NCI-H774 (cell line): ENCODE results near the gene MTSS2.

ENCODE experiments used
- DNase-seq: peaks from one replicate; lab custom pipeline; 2025; lab: John Stamatoyannopoulos, UW

The MTSS2 gene

DNA sequence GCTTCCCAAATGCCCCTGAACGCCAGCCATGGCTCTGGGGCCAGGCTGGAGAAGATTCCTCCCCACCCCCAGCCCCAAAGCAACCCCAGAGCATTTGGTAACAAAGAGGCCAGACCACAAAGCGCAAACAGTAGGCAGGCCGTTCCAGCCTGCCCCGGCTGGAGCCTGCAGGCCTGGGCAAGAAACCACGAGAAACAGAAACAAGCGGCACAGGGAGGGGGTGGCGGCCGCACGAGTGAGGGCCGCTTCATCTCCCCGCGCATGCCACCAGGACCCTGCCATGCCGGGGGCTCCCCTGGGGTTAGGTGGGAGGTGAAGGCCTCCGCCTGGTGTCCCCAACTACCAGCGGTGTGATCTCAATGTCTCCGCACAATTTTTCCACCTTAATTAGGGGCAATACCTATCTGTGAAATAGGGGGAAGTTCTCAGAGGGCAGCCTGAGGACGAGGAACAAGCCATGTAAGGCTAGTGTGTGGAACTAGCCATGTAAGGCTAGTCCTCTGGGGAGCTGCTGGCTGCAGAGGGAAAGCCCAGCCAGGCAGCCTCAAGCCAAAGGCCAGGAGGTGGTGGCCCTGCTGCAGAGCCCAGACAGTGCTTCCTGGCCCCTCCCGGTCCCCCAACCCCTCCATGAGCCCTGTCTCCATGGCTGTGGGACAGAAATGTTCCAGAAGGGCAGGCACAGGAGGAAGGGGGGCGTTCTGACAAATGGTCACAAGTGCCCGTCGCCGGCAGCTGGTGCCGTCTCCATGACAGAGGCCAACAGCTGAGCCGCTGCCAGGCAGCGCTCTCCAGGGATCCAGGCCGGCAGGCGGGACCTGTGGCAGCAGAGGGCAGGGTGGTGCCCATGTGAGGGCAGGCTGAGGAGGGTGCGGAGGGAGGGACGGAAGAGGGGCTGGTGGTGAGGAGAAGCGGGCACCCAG, 14.5 kb upstream of the MTSS2 start:
- DNase-seq = no peak

DNA sequence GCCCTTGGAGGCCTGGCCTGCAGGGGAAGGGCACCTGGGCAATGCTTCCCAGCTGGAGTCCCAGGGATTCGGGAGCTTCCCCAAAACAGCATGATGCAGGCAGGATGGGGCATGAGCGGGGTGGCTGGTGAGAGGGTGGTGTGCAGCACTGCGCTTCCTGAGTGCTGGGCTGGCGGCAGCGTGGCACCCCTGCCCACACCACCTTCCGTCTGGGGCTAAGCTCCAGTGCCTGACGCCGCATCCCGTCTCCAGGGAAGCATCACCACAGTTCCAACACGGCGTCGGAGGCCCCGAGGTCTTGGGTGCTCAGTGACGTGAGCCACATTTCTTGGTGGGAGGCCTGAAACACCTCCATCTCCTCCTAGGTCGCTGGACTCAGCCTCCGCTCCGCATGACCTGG, 13.8 kb upstream of the MTSS2 start:
- DNase-seq = no peak

DNA sequence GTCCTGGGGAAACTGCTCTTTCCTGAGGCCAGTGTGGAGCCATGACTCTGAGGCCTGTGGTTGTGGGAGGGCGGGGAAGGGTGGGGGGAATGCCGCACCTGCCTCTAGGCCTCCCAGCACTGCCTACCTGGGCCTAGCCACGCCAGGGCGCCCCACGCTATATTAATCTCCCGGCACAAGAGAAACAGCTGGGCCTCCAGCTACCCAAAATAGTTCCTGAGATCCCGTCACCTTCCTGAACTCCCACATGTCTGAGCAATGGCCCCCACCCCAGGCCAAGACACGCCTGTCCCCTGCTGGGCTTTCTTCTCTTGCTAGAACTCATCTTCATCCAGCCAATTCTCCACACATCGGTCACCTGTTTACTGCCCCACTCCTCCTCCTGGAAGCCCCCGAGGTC, 13.0 kb upstream of the MTSS2 start:
- DNase-seq = no peak

DNA sequence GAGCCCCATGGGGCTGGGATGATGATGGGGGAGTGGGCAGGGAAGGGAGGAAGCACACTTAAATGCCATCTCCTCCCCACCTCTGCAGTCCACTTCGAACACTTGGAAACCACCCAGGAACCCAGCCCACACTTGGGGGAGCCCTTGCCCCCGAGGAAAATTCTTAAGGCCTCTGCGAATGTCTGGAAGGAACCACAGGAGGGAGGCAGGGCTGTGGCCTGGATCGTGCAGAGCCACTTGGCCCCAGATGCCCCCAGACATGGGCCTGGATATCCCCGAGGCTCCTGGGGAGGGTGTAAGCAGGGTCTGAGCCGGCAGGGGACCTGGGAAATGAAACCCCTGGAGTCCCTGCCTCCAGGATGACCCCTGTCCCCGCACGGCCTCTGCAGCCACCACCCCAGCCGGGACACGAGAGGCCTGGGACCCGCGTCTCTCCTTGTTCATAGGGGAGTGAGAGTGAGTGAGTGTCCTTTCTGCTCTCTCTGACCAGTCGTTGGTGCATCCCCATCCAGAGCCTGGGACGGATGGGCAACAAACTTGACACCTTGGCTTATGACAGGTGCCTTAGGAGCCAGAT, 11.8 kb upstream of the MTSS2 start:
- DNase-seq = no peak

DNA sequence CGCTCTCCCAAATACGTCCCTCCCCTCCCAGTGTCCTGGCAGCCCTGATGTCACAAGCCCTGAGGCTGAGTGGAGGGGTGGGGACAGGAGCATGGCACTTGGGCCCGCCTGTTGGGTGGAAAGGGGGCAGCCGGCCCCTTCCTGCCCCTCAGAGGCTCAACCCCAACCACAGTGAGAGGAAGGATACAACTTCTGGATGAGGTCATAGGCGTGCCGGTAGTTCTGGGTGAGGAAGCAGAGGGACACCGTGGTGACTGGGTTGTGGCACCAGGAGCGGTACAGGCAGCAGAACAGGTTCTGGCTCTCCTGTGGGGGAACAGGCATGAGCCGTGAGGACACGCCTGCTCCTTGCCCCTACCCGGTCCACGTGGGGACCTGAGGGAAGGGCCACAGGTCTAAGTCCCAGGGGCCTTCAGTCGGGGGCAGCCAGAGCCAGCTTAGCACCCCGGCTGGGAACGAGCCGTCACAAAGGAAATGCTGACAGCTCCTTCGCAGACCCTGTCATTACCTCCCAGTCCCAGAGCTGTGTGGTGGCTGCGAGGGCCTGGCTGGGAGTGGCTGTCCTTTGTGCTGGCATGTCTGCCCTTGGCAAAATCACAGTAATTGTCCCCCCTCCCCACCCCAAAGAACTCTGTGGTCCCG, 11.2 kb upstream of the MTSS2 start:
- no peak for DNase-seq

DNA sequence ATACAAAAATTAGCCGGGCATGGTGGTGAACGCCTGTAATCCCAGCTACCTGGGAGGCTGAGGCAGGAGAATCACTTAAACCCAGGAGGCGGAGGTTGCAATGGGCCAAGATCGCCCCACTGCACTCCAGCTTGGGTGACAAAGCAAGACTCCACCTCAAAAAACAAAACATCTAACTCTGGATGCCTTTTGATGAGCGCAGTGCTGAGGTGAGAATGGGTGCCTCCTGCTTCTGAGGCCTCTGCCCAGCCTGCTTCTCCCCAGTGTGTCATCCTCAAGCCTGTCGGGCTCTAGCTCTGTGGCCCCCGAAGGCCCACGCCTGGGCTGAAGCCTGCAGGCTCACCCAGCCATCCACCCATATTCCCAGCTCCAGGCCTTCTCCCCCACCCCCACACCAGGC, 10.5 kb upstream of the MTSS2 start:
- DNase-seq = no peak

DNA sequence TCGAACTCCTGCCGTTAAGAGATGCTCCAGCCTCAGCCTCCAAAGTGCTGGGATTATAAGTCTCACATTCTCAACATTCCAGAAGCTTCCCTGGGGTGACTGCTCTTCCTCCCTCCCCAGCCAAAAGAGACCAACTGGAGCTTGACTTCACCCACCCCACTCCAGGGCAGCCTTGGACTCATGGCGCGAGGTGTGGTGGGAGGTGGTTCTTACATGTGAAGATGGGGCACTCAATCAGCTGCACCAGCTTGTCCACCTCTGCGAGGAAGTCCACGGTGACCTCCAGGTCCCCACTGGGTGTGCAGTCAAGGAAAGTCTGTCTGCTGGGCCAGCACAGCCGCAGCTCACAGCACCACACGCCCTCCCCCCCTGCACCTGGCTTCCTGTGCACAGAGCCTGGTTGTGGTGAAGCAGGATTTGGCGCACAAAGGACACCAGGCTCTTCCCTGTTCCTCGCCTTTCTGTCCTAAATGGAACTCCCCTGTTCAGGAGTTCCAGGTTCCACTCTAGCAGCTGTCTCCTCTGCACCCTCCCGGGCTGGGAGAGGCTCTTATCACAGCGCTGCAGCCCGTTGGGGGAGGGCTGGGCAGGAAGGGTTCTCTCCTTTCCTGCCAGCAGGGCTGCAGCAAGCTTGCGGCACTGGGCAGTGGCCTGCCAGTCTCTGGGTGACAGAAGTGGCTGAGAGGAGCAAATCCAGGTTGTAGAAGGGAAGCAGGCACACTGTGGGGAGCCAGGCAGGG, 9.6 kb upstream of the MTSS2 start:
- no peak for DNase-seq

DNA sequence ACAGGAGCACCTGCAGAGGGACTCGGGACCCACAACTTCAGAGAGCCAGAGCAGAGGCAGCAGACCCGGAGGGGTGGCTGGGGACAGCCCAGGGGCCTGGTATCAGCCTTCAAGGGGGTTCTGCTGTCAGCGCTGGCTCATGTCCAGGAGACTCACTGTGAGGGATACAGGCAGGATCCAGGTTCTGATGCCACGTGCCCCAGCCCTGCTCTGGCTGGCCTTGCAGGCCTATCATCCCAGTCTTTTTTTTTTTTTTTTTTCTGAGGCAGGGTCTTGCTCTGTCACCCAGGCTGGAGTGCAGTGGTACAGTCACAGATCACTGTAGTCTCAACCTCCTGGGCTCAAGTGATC, 9.0 kb upstream of the MTSS2 start:
- no peak for DNase-seq

DNA sequence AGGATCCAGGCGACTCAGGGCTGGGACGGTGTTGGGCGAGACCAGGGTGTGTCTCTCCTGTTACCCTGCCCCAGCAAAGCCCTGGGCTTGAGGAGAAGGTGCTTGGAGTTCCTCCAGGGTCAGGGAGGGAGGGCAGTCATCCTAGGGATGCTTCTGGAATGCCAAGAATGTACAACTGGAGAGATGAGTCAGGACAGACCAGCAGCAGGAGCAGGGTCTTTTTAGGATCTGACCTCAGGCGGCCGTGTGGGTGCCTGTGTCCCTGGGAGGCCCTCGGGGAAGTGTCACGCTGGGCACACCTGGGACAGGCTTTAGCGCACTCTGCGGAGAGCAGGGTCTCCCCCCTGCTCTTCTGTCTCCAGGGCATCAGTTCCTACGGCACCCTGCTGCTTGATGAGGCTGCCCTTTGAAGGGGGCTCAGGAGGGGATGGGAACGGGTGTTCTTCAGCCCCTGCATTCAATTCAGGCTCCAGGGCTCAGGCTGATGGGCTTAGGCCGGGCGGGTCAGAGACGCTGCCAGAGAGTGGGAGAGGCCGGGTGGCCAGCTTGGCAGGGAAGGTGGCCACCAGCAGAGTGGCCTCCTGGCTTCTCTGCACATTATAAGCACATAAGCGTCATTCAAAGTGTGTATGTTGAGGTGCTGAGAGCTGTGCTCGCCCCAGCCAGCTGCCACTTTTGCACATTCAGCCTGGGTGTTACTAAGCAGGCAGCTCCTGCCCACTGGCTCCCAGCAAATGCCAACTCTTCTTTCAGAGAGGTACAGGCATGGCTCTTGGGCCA, 8.4 kb upstream of the MTSS2 start:
- no peak for DNase-seq

DNA sequence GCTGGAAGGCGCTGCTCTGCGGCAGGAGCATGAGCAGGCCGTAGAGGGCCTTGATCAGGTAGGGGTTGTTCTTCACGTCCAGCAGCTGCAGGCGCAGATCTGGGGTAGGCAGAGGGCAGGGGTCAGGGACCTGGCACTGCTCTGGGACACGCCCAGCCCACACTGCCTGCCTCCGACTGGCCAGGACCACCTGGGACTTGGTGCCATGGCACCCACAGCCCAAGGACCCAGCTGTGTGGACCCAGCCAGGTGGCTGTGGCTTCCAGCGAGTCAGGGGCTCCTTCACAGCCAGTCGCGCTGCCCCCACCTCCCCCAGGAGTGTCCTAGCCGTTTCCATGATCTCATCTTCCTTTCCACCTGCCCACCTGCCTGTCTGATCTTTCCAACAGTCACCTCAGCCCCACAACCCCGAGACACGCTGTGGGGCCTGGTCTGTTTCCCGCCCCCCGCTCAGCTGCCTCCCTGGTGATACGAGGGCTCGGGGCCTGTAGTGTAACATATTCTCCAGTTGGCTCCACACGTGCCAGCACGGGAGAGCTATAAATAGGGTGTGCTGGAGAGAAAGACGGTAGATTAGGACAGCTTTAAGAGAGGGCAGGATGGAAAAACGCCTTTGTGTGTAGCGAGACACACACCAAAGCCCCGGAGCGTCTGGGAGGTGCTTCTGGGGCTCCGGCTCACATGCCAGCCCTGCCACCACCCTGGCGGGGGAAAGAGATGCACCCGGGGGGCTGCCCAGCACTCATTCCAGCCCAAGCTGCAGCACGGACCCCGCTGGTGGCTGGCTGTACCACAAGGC, 7.2 kb upstream of the MTSS2 start:
- no peak for DNase-seq

DNA sequence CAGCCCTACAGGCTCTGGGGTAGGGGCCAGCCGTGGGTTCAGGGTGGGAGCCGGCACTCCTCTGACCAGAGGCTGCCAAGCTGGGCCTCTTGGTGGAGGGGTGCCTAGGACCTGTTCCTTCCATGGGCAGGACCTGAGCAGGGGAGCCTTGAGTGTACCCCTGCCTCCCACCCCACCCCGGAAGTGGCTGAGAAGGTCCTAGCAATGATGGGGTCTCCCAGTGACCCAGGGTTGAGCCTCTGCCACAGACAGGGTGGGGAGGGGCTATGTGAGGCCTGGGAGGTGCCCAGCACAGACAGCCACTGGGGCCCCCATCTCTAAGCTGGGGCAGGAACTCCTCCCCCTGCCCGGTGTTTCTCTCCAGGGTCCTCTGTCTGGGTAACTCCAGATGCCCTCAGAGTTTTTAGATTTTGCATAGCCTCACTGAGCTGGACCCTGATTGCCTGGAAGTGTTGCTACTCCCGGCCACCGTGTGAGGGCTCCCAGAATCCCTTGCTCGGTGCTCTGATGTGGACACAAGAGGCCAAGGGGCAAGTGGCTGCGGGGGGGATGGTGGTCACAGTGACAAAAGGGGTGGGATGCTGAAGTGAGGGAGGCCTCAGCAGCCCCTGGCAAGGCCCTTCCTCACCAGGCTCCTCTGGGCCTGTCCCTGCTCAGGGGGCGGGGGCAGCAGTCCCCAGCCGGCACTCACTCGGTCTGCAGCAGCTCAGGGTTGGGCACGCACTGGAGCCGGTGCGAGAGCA, 6.4 kb upstream of the MTSS2 start:
- no peak for DNase-seq

DNA sequence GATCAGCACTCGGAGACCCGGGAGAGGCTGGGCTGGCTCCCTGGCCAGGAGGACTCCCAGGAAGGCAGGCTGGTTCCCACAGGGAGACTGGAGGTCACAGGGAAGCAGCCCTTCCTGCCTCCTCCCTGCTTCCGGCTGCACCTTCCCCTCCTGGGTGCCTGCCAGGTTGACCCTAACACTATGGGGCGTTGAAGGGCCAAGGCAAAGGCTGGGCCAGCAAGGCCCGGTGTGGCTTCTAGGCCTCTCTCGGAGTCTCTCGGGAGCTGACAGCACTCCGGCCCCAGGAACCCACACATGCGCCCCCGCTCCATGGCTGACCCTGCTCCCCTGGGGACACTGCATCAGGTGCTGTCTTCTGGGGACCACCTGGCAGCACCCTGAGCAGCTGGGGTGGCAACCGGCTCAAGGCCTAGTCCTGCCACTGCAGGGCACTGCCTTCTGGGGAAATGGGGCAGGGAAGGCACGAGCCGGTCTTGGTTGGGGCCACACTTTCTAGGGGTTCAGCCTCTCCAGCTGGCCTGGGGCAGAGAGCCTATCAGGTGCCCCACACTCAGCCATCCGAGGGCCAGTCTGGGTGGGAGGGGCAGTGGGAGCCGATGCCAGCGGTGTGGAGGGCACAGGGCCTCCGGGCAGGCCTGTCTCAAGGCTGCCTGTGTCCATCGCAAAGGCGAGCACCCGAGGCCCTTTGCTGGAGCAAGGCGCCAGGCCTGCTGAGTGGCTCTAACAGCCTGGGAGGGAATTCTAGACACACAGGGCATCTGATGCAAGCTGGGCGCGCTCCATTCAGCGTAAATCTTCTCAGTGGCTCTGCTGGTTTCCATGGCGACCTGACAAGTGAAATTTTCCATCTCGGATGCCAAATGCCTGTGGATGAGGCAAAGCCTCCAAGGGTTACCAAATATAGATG, 5.6 kb upstream of the MTSS2 start:
- no peak for DNase-seq

DNA sequence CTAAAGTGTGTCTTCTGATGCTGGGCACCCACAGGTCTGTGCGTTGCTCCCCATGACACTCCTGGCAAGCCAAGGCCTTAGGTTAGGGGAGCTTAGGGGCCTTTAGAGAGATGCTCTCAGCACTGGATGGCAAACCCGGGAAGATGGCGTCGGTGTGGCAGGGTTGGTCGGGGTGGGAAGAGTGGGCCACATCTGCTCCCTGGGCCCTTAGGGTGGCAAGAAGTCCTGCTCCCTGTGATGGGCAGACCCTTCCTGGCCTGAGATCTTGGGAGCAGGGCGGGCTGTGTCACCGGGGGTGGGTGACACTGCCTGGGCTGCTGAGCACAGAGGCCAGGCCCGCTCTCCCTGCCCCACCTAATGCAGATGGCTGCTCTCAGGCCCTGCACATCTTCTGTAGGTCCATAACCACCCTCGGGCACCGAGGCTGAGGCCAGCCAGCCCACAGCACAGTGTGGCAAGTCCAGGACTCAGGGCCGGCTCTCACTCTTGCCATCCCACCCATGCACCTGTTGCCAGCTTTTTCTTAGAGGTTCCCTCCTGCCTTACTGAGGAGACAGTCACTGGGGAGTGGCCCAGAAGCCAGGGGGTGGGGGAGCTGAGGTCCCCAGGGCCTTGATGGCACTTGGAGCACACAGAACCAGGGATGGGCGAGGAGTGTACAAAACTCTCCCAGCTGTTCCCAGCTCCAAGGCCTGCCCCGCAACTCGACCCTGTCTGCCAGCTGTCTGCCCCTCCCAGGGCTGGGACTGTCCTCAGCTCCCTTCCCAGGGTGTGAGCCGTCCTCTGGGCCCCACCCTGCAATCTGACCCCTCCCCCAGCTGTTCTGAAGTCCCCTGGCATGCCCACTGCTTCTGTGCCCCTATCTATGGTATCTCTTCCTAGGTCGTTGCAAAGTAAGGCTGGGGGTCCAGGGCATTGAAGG, 4.4 kb upstream of the MTSS2 start:
- DNase-seq = no peak

DNA sequence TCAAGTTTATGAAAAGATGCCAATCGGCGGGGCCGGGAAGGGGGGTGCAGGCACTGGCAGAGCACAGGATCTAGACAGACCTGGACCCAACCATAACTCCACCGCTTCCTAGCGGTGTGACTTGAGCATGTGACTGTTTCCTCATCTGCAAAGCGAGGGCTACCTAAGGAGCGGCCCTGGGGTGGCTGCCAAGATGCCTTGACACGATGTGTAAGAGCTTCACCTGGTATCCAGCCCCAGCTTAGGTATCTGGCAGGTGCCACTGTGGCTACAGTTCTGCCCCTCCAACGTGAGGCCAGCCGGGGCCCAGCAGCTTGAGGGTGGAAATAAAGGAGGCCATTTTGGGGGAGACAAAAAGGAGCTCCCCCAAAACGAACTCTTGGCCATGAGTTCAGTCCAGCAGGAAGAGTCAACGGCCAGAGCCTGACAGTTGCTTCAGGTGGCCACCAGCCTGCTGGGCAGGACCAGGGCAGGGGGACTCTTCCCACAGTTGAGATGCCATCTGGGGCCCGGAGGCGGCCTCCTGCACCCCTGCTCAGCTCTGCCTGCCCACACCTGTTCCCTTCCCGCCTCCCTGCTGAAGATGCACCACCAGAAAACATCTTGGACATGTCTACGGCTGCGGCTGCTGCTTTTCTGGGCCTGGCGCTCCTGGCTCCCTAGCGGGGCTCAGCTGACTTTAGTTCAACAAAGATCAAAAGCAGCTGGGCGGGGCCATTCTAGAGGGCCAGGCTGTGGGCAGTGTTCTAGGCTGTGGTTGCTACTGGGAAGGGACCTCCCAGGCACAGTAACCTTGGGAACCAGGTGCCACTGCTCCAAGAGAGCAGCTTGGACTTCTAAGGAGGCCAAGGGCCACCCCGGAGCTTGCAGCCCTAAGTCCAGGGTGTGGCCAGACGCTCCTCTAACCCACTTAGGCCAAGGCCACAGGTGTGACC, 3.4 kb upstream of the MTSS2 start:
- DNase-seq = no peak

DNA sequence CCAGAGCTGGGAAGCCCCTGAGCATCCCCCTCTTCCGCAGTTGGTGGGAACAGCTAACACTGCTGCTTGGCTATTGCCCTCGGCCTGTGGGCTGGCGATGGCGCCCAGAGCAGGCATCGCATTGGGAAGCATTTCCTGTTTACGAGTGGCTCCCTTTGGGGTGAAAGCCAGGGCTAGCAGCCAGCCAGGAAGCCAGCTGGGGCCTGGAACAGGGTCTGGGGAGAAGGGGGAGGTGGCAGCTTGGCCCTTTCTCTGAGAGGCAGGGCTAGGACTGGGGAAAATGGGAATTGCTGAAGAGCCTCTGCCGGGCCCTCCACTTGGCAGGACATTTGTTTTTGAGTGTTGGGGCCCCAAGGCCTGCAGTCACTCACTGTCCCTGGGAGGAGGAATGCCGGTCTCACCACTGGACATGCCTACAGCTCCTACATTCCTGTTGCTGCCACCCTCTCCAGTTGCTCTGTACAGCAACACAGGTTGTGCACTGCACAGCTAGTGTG, 2.4 kb upstream of the MTSS2 start:
- DNase-seq = no peak

DNA sequence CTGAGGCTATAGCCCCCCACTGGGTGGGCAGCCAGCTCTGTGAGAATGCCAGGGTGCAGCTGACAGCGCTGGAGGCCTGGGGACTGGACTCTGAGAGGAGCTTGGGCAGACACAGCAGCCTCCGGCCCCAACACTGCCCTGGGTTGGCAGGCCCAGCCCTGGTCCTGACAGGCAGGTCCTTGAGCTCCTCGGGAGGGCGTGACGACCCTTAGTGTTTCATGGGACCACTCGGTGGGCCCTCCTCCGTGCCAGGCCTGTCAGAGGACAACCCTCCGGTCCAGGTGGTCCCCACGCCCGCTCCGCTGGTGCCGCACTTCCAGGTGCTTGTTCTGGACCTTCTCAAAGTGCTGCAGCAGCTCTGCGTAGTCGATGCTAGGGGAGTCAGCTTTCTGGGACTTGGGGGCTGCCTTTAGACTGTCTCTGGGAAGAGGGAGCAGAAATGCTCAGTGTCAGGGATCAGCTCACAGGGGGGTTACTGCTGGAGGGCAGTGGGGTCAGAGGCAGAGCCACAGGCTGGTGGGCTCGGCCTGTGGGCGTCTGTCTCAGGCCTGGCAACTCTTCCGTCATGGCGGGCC, 1.9 kb upstream of the MTSS2 start:
- DNase-seq = no peak
